CD14-positive monocyte (primary cell): ENCODE measurements around the gene TUBB3. TPM values are rescaled to one million over a fixed set of nuclear protein-coding genes. Genes with fewer than 3 reads are reported as not detected.

Source experiments
- DNase-seq, 3 donors: peaks; one replicate each; pipeline ENCODE4 v3.0.0-alpha.2; 2011 to 2022
- H2AFZ ChIP-seq: 2 replicates; pipeline ENCODE4 v1.6.0; 2012; ENCODE audit warnings: mild to moderate bottlenecking, low read depth, low read length, inconsistent platforms; ENCODE audit not compliant: insufficient read depth, poor library complexity, severe bottlenecking
- H3K27ac ChIP-seq, 2 donors: 1 replicate in 1 of 2; 2 replicates in 1 of 2; pipeline ENCODE4 v1.5.1; 2012 to 2013; ENCODE audit warnings: low read length in 2 of 2, control low read depth in 1 of 2, inconsistent platforms in 1 of 2, low read depth in 1 of 2, mild to moderate bottlenecking in 1 of 2
- H3K27me3 ChIP-seq, 2 donors: one replicate each; pipeline versions ENCODE4 v1.6.0 to v1.6.1; 2011 to 2013; ENCODE audit warnings: low read length in 2 of 2; ENCODE audit not compliant: control insufficient read depth in 2 of 2, insufficient read depth in 2 of 2
- H3K36me3 ChIP-seq, 2 donors: replicated peaks in 1 of 2; 1 replicate in 1 of 2; 2 replicates in 1 of 2; pipeline versions ENCODE4 v1.5.1 to v1.6.1; 2012 to 2013; ENCODE audit warnings: low read length in 2 of 2, control low read depth in 1 of 2, inconsistent platforms in 1 of 2, mild to moderate bottlenecking in 1 of 2; ENCODE audit not compliant: insufficient read depth in 2 of 2, control insufficient read depth in 1 of 2
- H3K4me1 ChIP-seq, 2 donors: 1 replicate in 1 of 2; 2 replicates in 1 of 2; pipeline versions ENCODE4 v1.5.1 to v1.6.1; 2012 to 2013; ENCODE audit warnings: low read length in 2 of 2, control low read depth in 1 of 2, inconsistent platforms in 1 of 2, mild to moderate bottlenecking in 1 of 2, moderate library complexity in 1 of 2; ENCODE audit not compliant: insufficient read depth in 2 of 2, control insufficient read depth in 1 of 2
- H3K4me2 ChIP-seq: replicated peaks from 2 replicates; pipeline ENCODE3; 2012; ENCODE audit warnings: low read length, moderate library complexity, mild to moderate bottlenecking; ENCODE audit not compliant: poor library complexity, severe bottlenecking; ENCODE audit errors: extremely low read depth
- H3K4me3 ChIP-seq, 3 experiments: fragments of 200-600 bp in 1 of 3; sonication (generic) in 1 of 3; replicated peaks in 1 of 3; 1 replicate in 2 of 3; 2 replicates in 1 of 3; pipeline ENCODE4 v1.5.1; 2011 to 2013; ENCODE audit warnings: low read length in 3 of 3, mild to moderate bottlenecking in 3 of 3, control low read depth in 2 of 3, low read depth in 2 of 3, inconsistent platforms in 1 of 3, moderate library complexity in 1 of 3
- H3K79me2 ChIP-seq: 2 replicates; pipeline ENCODE4 v1.6.0; 2012; ENCODE audit warnings: mild to moderate bottlenecking, control low read depth, inconsistent platforms, low read length, moderate library complexity; ENCODE audit not compliant: insufficient read depth
- H3K9ac ChIP-seq: 2 replicates; pipeline ENCODE4 v1.6.0; 2017; ENCODE audit warnings: low read length, mild to moderate bottlenecking; ENCODE audit not compliant: insufficient read depth, poor library complexity, severe bottlenecking
- H3K9me3 ChIP-seq, 2 donors: replicated peaks in 1 of 2; 1 replicate in 1 of 2; 2 replicates in 1 of 2; pipeline versions ENCODE4 v1.5.1 to v1.6.1; 2012 to 2013; ENCODE audit warnings: low read length in 2 of 2, control low read depth in 1 of 2; ENCODE audit not compliant: control insufficient read depth in 1 of 2, insufficient read depth in 1 of 2
- H4K20me1 ChIP-seq: 2 replicates; pipeline ENCODE4 v1.6.0; 2012; ENCODE audit warnings: mild to moderate bottlenecking, low read length, control low read depth, moderate library complexity; ENCODE audit not compliant: insufficient read depth
- H3K27ac Mint-ChIP-seq, 7 donors: one replicate each; pipeline ENCODE4 v1.8.0; 2020; ENCODE audit warnings: mild to moderate bottlenecking in 7 of 7, mixed read lengths in 7 of 7, moderate library complexity in 6 of 7, inconsistent platforms in 2 of 7
- H3K27me3 Mint-ChIP-seq, 3 donors: one replicate each; pipeline ENCODE4 v1.8.0; 2021 to 2022; ENCODE audit warnings: low read depth in 3 of 3, mild to moderate bottlenecking in 3 of 3, mixed read lengths in 3 of 3, moderate library complexity in 3 of 3, inconsistent platforms in 1 of 3
- H3K36me3 Mint-ChIP-seq, 2 donors: one replicate each; pipeline ENCODE4 v1.8.0; 2020; ENCODE audit warnings: mixed read lengths in 2 of 2, inconsistent platforms in 1 of 2, mild to moderate bottlenecking in 1 of 2
- H3K4me1 Mint-ChIP-seq: one replicate; pipeline ENCODE4 v1.8.0; 2020; ENCODE audit warnings: mild to moderate bottlenecking, mixed read lengths
- H3K4me3 Mint-ChIP-seq, 2 donors: one replicate each; pipeline ENCODE4 v1.8.0; 2020; ENCODE audit warnings: mild to moderate bottlenecking in 2 of 2, mixed read lengths in 2 of 2, moderate library complexity in 1 of 2
- H3K9me3 Mint-ChIP-seq, 7 donors: one replicate each; pipeline ENCODE4 v1.8.0; 2020 to 2022; ENCODE audit warnings: mixed read lengths in 7 of 7, mild to moderate bottlenecking in 6 of 7, moderate library complexity in 6 of 7, inconsistent platforms in 2 of 7
- WGBS: methylation state at CpG from one replicate; pipeline ENCODE4 v1.1.5; 2013; ENCODE audit warnings: missing lambda C conversion rate; ENCODE audit not compliant: insufficient coverage; 5-methylcytosine and 5-hydroxymethylcytosine counted together
- intact Hi-C, 2 donors: fragments of 100-400 bp; cut with micrococcal nuclease; formaldehyde crosslinking; loops; one replicate each; pipeline versions ENCODE4 v1.15.0 to v1.15.1; 2023
- polyA plus RNA-seq, 3 donors: library from polyadenylated mRNA; depleted of rRNA in 1 of 3; unstranded in 2 of 3; stranded (reverse) in 1 of 3; fragments of 300-500 nt in 2 of 3; fragments of >200 nt in 1 of 3; fragmentation: Illumina TruSeq in 2 of 3; gene quantifications; 1 replicate in 2 of 3; 2 replicates in 1 of 3; pipeline ENCODE4 v1.2.3, GENCODE V29; 2012 to 2021
- TF ChIP-seq, protein P1 (sequence below): fragments of 200-600 bp; IDR thresholded peaks from one replicate; pipeline ENCODE4 v1.8.0; 2022; ENCODE audit warnings: antibody characterized with exemption, mild to moderate bottlenecking

TUBB3 gene
- polyA plus RNA-seq, 3 donors, result 2.9 TPM; not detected in 2

DNA sequence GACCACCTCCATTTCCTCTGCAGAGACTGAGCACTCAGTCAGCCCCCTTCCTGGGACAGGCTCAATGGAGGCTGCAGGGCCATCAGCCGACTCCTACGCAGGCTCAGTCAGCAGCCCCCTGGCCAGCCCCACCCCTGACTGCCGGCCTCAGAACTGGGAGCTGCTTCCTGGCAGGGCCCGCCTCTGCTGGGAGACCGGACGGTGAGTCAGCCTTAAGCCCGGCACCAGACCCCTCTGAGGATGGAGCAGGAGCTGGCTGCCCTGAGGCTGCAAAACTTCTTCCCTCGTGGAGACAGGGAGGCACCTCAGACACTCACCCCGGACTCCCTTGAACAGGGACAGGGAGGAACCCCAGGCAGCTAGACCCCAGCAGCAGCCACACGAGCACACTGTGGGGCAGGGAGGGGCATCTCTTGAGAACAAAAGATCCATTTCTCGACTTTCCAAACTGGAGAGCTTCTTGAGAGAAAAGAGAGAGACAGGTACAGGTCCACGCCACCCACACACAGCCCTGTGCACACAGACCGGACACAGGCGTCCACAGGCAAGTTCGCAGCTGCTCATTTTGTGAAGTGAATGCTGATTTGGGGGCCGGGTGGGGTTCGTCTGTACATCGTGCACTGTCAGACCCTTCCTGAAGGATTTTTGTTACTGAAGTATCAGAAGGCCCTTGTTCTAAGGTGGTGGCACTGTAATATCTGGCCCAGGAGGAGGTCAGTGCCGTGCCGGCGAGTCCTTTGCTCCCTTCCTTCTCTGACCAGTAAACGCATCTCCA, 1.3 kb upstream of the TUBB3 start:
- Mint-ChIP-seq H3K27me3 (peaks cover 69 to 95% (median 77%) of the 10 kb centered on the region in 3 donors), H3K4me3 (peak overlapping the region; percentile 31 to 82), H3K4me1 (peaks cover 37% of the 10 kb centered on the region), H3K27ac (no peak overlapping the region), H3K9me3 (peaks cover 0 to 18% (median 7%) of the 10 kb centered on the region in 7 donors), H3K36me3 (no peaks in the 10 kb centered on the region)
- H4K20me1 ChIP-seq, result peaks cover 26% of the 10 kb centered on the region
- peaks cover 29 to 76% of the 10 kb centered on the region in 2 donors for H3K27me3 ChIP-seq
- H3K9me3 ChIP-seq, result peaks cover 0 to 20% of the 10 kb centered on the region in 2 donors
- 9% methylated on average over 20 of the region's 22 CpGs for WGBS
- no peaks in the 10 kb centered on the region for H3K36me3 ChIP-seq
- no peak overlapping the region for H3K4me3 ChIP-seq
- peak; percentile 25 to 53 (median 39) for DNase-seq
- H3K4me1 ChIP-seq, result peaks cover 42 to 63% of the 10 kb centered on the region in 2 donors
- TF ChIP-seq, protein P1, sequence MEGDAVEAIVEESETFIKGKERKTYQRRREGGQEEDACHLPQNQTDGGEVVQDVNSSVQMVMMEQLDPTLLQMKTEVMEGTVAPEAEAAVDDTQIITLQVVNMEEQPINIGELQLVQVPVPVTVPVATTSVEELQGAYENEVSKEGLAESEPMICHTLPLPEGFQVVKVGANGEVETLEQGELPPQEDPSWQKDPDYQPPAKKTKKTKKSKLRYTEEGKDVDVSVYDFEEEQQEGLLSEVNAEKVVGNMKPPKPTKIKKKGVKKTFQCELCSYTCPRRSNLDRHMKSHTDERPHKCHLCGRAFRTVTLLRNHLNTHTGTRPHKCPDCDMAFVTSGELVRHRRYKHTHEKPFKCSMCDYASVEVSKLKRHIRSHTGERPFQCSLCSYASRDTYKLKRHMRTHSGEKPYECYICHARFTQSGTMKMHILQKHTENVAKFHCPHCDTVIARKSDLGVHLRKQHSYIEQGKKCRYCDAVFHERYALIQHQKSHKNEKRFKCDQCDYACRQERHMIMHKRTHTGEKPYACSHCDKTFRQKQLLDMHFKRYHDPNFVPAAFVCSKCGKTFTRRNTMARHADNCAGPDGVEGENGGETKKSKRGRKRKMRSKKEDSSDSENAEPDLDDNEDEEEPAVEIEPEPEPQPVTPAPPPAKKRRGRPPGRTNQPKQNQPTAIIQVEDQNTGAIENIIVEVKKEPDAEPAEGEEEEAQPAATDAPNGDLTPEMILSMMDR, result no peak
- intact Hi-C loops, result no loop called here
- no peak overlapping the region for H3K9ac ChIP-seq
- H3K4me2 ChIP-seq, result no peak overlapping the region
- no peaks in the 10 kb centered on the region for H3K79me2 ChIP-seq
- H3K27ac ChIP-seq, result no peak overlapping the region
- no peak overlapping the region for H2AFZ ChIP-seq

DNA sequence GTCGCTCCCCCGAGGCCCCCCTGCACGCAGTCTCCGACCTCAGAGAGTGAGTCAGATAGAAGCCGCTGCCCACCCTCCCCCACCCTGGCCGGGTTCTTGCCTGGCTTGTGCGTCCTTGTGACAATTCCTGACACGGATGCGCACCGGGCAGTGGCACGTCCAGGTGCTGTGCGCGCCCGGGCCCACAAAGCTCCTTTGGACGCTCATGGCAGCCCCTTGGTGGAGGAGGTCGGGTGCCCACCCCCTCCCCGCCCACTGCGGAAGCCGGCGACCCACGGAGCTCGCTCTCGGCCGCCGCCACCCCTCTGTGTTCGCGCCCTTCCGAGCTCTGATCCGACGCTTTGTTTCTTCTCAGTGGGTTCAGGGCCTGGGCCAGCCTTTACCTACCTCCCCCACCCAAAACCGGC, 662 bp upstream of the TUBB3 start:
- intact Hi-C loops, result no loop called here
- Histone ChIP-seq H3K9ac (no peak overlapping the region), H3K36me3 (no peaks in the 10 kb centered on the region), H2AFZ (peak overlapping the region; percentile 63), H3K27ac (no peak overlapping the region), H3K79me2 (no peaks in the 10 kb centered on the region), H3K27me3 (peaks cover 29 to 76% of the 10 kb centered on the region in 2 donors), H3K4me1 (peaks cover 39 to 61% of the 10 kb centered on the region in 2 donors), H3K9me3 (peaks cover 0 to 20% of the 10 kb centered on the region in 2 donors), H4K20me1 (peaks cover 26% of the 10 kb centered on the region), H3K4me2 (peak overlapping the region; percentile 72), H3K4me3 (peak overlapping the region; percentile 23 to 69 (median 24))
- no peak overlapping the region for H3K27ac Mint-ChIP-seq
- peak overlapping the region; percentile 62 to 82 for H3K4me3 Mint-ChIP-seq
- peaks cover 65 to 92% (median 78%) of the 10 kb centered on the region in 3 donors for H3K27me3 Mint-ChIP-seq
- peaks cover 0 to 18% (median 7%) of the 10 kb centered on the region in 7 donors for H3K9me3 Mint-ChIP-seq
- H3K36me3 Mint-ChIP-seq, result no peaks in the 10 kb centered on the region
- peaks cover 34% of the 10 kb centered on the region for H3K4me1 Mint-ChIP-seq
- TF ChIP-seq, protein P1, result no peak
- peak; percentile 48 to 72 (median 64) for DNase-seq
- WGBS, result 2% methylated on average over 22 of the region's 31 CpGs
